ENCODE data around the gene HSD17B11.
"Not testable (repeated sequence)": the region's sequence is repeated elsewhere in the genome, so short reads cannot be mapped to it uniquely, and the experiment has no call there.

HSD17B11 gene

DNA sequence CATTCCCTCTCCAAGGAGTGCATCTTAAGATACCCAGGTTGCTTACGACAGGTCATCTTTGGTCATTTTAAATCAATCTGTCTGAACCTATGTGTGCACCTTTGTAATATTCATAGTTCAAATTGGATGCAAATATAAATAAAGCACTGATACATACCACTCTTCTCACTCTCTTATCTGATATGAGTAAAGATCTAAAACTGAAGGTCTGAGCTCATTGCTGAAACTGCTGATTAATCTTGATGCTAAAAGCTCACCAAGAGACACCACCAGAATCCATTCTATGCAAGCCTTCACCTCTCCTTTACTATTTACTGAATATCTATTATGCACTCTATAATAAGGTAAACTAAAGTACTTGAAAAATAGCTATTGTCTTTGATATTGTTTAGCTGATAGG lies 84.9 kb downstream of the HSD17B11 start:
- DNase-seq = no peak

DNA sequence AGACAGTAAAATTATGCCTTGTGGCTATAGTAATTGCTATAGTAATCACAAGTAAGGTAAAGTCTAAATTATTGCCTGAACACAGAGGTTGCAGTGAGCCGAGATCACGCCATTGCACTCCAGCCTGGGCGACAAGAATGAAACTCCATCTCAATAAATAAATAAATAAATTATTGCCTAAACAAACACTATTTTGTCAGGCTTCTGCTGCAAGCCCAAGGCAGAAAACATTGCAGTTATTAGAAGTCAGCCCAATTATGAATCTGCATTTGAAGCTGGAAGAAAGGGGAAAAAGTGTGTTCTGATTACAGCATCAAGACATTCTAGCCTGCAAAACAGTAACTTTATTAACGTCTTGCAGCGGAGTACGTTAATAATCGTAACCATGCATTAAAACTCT lies 85.4 kb downstream of the HSD17B11 start:
- no peak for DNase-seq

DNA sequence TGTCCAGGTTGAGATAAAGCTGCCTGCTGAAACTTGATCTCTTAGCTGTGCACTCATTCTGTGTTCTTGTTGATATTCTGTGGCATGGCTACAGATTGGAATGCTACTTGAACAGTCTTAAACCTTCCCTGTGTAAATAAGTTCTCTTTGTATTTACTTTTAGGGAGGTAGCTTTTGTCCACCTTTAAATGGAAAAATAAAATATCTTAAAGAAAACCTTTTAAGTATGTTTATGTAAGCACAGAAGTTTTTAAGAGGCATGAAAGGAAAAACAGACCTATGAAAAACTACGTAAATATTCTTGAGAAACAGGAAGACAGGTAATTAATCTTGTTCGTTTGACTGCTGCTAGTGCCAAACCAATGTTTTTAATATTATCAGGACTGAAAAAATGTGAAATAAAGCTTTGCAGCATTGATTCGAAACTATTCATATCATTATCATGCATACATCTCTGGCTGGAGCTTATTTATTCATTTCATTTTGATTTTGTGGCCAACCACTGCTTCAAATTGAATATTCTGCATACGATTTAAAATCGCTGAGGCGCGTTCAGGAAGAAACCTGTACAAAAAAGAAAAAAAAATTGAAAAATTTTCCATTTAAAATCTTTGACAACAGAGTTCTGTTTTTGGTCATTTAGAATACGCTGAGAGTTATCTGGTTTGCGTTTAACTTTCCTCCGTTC lies 86.1 kb downstream of the HSD17B11 start:
- no peak for DNase-seq

DNA sequence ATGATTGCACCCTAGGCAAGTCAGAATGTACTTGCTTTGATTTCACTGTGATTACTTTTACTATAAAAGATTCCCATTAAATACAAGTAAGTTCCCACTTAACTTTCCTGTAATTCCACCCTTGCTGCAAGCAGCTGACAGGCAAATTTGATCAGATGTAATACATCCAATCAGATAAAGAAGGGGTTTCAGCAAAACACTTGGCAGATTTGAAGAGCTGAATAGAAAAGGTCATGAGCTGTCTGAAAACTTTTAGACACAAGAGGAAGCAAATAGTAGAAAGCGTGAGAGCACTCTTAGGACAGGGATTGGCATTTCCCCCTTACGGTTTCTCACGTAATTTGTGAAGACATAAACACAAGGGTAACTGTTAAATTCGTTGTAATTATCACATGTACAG lies 91.1 kb downstream of the HSD17B11 start:
- DNase-seq = no peak

DNA sequence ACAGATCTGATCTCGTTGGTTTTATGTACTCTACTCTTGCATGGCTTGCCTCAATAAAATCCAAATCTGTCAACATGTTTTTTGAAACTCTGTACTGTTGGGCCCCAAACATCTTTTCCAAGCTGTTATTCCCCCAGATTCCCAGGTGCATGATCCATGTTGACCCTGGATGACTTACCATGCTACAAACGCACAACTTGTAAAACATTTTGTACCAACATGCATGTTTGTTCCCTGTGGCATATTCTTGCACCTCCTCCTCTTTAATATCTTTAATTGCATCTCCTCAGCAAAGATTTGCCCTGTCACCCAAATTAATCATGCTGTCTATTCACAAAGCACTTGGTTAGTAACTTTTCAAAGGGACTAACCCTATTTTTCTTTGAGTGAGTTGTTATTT lies 92.6 kb downstream of the HSD17B11 start:
- DNase-seq = no peak

DNA sequence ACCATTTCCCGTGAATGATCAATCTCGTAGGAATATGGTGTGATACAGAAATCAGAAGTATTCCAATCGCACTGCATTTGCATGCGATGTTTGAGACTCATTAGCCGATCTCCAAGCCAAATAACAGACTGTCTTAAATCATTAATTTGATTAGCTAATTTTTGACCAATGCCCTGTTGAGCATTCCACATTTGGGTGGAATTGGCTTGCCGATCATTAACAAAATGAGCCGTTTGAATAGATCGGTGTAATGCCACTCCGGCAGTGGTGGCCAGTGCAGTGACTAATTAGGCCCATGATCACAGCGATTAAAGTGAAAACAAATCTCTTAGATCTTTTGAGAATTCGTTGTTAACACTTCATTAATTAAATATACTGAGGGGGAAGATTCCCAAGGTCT lies 96.1 kb downstream of the HSD17B11 start:
- DNase-seq = not testable (repeated sequence)

DNA sequence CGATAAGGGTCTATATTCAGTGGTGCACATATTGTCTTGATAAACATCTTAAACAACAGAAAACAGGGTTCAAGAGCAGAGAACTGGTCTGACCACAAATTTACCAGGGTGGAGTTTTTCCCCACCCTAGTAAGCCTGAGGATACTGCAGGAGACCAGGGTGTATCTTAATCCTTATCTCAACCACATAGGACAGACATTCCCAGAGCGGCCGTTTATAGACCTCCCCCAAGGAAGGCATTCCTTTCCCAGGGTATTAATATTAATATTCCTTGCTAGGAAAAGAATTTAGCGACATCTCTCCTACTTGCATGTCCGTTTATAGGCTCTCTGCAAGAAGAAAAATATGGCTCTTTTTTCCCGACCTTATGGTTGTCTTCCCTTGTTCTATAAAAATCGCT lies 97.1 kb downstream of the HSD17B11 start:
- DNase-seq = not testable (repeated sequence)

DNA sequence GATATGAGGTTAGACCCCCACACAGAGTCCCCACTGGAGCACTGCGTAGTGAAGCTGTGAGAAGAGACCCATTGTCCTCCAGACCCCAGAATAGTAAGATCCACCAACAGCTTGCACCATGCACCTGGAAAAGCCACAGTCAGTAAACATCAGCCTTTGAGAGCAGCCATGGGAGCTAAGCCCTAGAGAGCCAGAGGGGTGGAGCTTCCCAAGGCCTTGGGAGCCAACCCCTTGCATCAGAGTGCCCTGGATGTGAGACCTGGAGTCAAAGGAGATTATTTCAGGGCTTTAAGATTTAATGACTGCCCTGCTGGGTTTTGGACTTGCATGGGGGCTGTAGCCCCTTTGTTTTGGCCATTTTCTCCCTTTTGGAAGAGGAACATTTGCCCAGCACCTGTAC lies 104.0 kb downstream of the HSD17B11 start:
- DNase-seq = no peak
